ENCODE measurements around the gene PKD2L1. TPM values are rescaled to one million over a fixed set of nuclear protein-coding genes. Genes with fewer than 3 reads are reported as not detected.
A peak's percentile ranks its signal among the peaks of the same experiment; 100 is the strongest.

Gene PKD2L1
- total and polyA plus RNA-seq, 9 of the 15 experiments (the other 6 are each of a cell fraction or from before 2014, with no cell fraction given), result not detected

DNA sequence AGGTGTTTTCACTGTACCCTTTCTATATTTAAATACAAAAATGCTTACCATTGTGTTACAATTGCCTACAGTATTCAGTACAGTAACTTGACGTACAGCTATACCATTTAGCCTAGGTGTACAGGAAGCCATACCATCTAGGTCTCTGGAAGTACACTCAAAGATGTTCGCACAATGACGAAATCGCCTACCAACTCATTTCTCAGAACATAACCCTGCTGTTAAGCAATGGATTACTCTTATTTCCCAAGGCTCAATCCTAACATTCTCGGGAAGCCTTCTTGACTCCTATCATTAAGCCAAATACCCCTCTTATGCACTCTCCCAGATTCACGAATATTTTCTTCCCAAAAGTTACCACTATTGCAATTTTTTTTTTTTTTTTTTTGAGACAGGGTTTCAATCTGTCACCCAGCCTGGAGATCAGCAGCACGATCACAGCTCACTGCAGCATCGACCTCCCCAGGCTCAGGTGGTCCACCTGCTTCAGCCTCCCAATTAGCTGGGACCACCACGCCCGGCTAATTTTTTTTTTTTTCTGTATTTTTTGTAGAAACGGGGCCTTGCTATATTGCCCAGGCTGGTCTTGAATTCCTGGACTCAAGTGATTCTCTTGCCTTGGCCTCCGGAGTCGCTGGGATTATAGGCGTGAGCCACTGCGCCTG lies 64.1 kb downstream of the PKD2L1 start:
- DNase-seq (ENCODE audit: extremely low read depth in 1 of 4, low spot score in 3 of 4) (no peak), ATAC-seq (no peak), FAIRE-seq (no peak)
- Histone ChIP-seq H3K4me2 (ENCODE audit: insufficient read depth, low read length) (peak overlapping the region; percentile 11; the same call in 1 of the 2 replicates), H2AFZ (ENCODE audit: low read depth, low read length) (no peak overlapping the region), H3K27me3 (ENCODE audit: control insufficient read depth in 2 of 2, insufficient read depth in 2 of 2, low read length in 2 of 2) (no peaks in the 10 kb centered on the region), H3K79me2 (ENCODE audit: control insufficient read depth, insufficient read depth, low read length) (peaks cover 22% of the 10 kb centered on the region), H3K9ac (ENCODE audit: insufficient read depth in 1 of 2, low read depth in 2 of 2, low read length in 2 of 2) (peak overlapping the region in 1 of 2 experiments; percentile 98; a peak in 1 of 4 replicates), H3K4me1 (replicated peaks in 1 of 2; ENCODE audit: control insufficient read depth in 2 of 2, insufficient read depth in 2 of 2, low read length in 2 of 2) (peaks cover 0 to 8% of the 10 kb centered on the region in 2 experiments; a peak in 2 of 5 replicates), H3K4me3 (peak overlapping the region; percentile 89; the same call in 1 of the 2 replicates), H3K9me3 (replicated peaks; ENCODE audit: control insufficient read depth, insufficient read depth, low read depth, low read length) (no peaks in the 10 kb centered on the region), H3K9me1 (ENCODE audit: control insufficient read depth, insufficient read depth, low read length) (no peaks in the 10 kb centered on the region), H3K36me3 (ENCODE audit: control insufficient read depth, insufficient read depth, low read length) (peaks cover 12% of the 10 kb centered on the region; the same call in 1 of the 3 replicates), H3K27ac (ENCODE audit: extremely low read depth, low read depth, low read length) (no peak overlapping the region), H4K20me1 (replicated peaks; ENCODE audit: control insufficient read depth, insufficient read depth, low read length) (no peaks in the 10 kb centered on the region)
- ChIA-PET CTCF (ENCODE audit: low intra/inter-chr PET ratio) (no interaction called here), POLR2A (interaction anchor here (0.6 kb wide), 1 partner anchor 726 kb away, joined by 3 read pairs; no protein-coding TSS in a partner anchor)
- no peak for TF ChIP-seq MIER1 (IDR thresholded peaks at IDR 0.05; ENCODE audit: low read depth)
- no peak for TF ChIP-seq ZNF282 (CRISPR knock-in tag; IDR thresholded peaks at IDR 0.05)
- TF ChIP-seq ZNF146 (CRISPR knock-in tag; IDR thresholded peaks at IDR 0.05; ENCODE audit: unreplicated experiment), result no peak
- TF ChIP-seq, protein P1, sequence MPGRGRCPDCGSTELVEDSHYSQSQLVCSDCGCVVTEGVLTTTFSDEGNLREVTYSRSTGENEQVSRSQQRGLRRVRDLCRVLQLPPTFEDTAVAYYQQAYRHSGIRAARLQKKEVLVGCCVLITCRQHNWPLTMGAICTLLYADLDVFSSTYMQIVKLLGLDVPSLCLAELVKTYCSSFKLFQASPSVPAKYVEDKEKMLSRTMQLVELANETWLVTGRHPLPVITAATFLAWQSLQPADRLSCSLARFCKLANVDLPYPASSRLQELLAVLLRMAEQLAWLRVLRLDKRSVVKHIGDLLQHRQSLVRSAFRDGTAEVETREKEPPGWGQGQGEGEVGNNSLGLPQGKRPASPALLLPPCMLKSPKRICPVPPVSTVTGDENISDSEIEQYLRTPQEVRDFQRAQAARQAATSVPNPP (IDR thresholded peaks at IDR 0.05; ENCODE audit: borderline replicate concordance, insufficient read depth, insufficient read length), result no peak
- no TSS peak for BruUV-seq (replicated peaks)
- intact Hi-C loops (cut with micrococcal nuclease) (no loop called here), in situ Hi-C loops (cut with MboI) (no loop called here)
- WGBS (ENCODE audit: insufficient coverage, low coverage, missing lambda C conversion rate), result 93% methylated on average over 12 of the region's 15 CpGs
